ENCODE measurements around the gene SACS. TPM values are rescaled to one million over a fixed set of nuclear protein-coding genes. Genes with fewer than 3 reads are reported as not detected.

The SACS gene
- total RNA-seq, 1 experiment from 2014 or later, result 11.6 TPM

GRCh38 chr13:23458989-23459388 lies 25.5 kb upstream of the SACS start:
- CTCF ChIA-PET, result no interaction called here
- DNase-seq, result no peak
- TF ChIP-seq, protein P1, sequence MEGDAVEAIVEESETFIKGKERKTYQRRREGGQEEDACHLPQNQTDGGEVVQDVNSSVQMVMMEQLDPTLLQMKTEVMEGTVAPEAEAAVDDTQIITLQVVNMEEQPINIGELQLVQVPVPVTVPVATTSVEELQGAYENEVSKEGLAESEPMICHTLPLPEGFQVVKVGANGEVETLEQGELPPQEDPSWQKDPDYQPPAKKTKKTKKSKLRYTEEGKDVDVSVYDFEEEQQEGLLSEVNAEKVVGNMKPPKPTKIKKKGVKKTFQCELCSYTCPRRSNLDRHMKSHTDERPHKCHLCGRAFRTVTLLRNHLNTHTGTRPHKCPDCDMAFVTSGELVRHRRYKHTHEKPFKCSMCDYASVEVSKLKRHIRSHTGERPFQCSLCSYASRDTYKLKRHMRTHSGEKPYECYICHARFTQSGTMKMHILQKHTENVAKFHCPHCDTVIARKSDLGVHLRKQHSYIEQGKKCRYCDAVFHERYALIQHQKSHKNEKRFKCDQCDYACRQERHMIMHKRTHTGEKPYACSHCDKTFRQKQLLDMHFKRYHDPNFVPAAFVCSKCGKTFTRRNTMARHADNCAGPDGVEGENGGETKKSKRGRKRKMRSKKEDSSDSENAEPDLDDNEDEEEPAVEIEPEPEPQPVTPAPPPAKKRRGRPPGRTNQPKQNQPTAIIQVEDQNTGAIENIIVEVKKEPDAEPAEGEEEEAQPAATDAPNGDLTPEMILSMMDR (IDR thresholded peaks at IDR 0.05; ENCODE audit: unreplicated experiment), result no peak
- no peaks in the 10 kb centered on the region for H3K27me3 Mint-ChIP-seq (ENCODE audit: unreplicated experiment)
- H3K4me1 Mint-ChIP-seq (ENCODE audit: low read depth, unreplicated experiment), result no peaks in the 10 kb centered on the region
- intact Hi-C loops (cut with micrococcal nuclease; ENCODE audit: unreplicated experiment), result no loop called here
- no peaks in the 10 kb centered on the region for H3K36me3 Mint-ChIP-seq (ENCODE audit: insufficient read depth, unreplicated experiment)
- H3K4me3 Mint-ChIP-seq (ENCODE audit: low read depth, unreplicated experiment), result no peak overlapping the region
- no peak overlapping the region for H3K27ac Mint-ChIP-seq (ENCODE audit: unreplicated experiment)
- no TSS peak for BruUV-seq (replicated peaks)
- no peaks in the 10 kb centered on the region for H3K9me3 Mint-ChIP-seq (ENCODE audit: low read depth, unreplicated experiment)

DNA sequence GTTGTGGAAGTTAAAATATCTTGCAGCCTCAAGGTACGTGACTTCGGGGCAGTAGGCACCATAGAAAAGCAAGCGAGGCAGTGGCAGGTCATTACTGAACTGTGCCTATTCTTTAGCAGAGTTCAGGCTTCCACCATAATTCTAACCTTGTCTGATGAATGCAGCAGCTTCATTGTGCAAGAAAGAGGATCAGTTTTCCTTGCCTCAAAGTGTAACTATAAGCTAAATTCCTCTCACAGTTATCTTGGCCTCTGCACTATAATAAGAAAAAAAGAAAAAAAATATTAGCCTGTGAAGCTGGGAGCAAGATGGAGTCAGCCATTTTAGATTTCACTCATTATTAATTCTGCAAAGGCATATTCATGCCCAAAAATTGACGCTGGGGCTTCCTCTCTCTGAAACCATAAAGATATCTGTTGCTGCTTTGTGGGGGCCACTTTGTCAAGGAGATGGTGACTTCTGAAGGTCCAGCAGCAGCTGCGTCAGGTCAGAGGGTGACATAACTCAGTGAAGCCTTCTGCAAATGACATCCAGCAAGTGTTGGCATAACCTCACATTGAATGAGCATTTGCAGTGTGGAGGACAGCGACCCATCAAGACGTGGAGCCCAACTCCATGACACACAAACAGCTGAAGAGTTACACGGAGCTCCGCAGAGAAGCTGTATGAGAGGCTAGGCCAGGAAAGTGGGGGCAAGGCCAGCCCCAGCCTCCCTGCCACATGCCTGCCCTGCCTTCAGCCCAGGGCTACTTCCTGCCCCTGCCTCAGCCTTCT lies 23.1 kb upstream of the SACS start:
- no peak overlapping the region for H3K4me3 Mint-ChIP-seq (ENCODE audit: low read depth, unreplicated experiment)
- no peak overlapping the region for H3K27ac Mint-ChIP-seq (ENCODE audit: unreplicated experiment)
- H3K27me3 Mint-ChIP-seq (ENCODE audit: unreplicated experiment), result no peaks in the 10 kb centered on the region
- no peaks in the 10 kb centered on the region for H3K36me3 Mint-ChIP-seq (ENCODE audit: insufficient read depth, unreplicated experiment)
- intact Hi-C loops (cut with micrococcal nuclease; ENCODE audit: unreplicated experiment), result no loop called here
- CTCF ChIA-PET, result no interaction called here
- DNase-seq, result no peak
- H3K4me1 Mint-ChIP-seq (ENCODE audit: low read depth, unreplicated experiment), result no peaks in the 10 kb centered on the region
- no TSS peak for BruUV-seq (replicated peaks)
- TF ChIP-seq, protein P1 (IDR thresholded peaks at IDR 0.05; ENCODE audit: unreplicated experiment), result no peak
- H3K9me3 Mint-ChIP-seq (ENCODE audit: low read depth, unreplicated experiment), result no peaks in the 10 kb centered on the region

DNA sequence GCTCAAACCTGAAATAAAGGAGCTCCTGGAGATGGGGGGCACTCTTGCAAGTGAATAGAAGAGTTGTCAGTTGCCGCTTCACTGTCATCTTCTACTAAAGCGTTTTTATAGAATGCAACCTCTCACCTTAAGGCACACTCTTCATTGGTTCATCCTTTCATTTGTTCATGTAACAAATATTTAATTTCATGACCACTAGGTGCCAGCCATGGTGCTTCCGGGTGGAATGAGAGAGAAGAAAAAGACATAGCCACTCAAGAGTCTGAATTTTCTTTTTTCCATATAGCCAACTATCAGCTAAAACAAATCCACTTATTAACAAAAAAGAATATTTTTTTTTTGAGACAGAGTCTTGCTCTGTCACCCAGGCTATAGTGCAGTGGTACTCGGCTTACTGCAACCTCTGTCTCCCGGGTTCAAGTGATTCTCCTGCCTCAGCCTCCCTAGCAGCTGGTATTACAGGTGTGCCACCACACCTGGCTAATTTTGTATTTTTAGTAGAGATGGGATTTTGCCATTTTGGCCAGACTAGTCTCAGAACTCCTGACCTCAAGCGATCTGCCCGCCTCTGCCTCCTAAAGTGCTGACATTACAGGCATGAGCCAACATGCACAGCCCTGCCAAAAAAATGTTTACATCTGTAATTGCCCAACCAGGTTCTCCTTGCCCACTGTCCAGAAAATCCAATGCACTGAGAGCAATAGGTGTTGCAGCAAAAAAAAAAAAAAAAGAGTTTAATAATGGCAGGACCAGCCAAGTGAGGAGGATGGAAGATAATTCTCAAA lies 22.1 kb upstream of the SACS start:
- no peak overlapping the region for H3K27ac Mint-ChIP-seq (ENCODE audit: unreplicated experiment)
- no peaks in the 10 kb centered on the region for H3K9me3 Mint-ChIP-seq (ENCODE audit: low read depth, unreplicated experiment)
- intact Hi-C loops (cut with micrococcal nuclease; ENCODE audit: unreplicated experiment), result no loop called here
- CTCF ChIA-PET, result no interaction called here
- BruUV-seq (replicated peaks), result no TSS peak
- DNase-seq, result no peak
- no peaks in the 10 kb centered on the region for H3K4me1 Mint-ChIP-seq (ENCODE audit: low read depth, unreplicated experiment)
- H3K27me3 Mint-ChIP-seq (ENCODE audit: unreplicated experiment), result no peaks in the 10 kb centered on the region
- no peak overlapping the region for H3K4me3 Mint-ChIP-seq (ENCODE audit: low read depth, unreplicated experiment)
- TF ChIP-seq, protein P1 (IDR thresholded peaks at IDR 0.05; ENCODE audit: unreplicated experiment), result no peak
- no peaks in the 10 kb centered on the region for H3K36me3 Mint-ChIP-seq (ENCODE audit: insufficient read depth, unreplicated experiment)

DNA sequence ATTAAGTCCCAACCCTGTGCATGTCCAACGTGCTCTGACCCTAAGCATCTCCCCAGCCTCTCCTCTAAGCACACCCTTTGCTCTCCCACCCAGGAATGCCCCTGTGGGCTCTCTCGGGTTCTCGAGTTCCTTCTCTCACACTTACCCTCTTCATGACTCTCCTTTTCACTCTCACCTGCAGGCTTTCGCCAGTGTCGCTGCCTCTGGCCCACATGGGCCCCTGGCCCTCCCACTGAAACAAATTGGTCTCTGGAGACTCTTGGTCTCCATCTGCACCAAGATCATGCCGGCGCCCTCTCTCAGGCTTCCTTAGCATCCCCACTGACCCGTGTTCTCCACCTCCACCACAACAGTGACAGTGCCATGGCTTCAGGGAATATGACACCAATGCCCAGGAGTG lies 19.6 kb upstream of the SACS start:
- TF ChIP-seq, protein P1 (IDR thresholded peaks at IDR 0.05; ENCODE audit: unreplicated experiment), result no peak
- Mint-ChIP-seq H3K36me3 (ENCODE audit: insufficient read depth, unreplicated experiment) (no peaks in the 10 kb centered on the region), H3K9me3 (ENCODE audit: low read depth, unreplicated experiment) (no peaks in the 10 kb centered on the region), H3K4me1 (ENCODE audit: low read depth, unreplicated experiment) (no peaks in the 10 kb centered on the region), H3K27ac (ENCODE audit: unreplicated experiment) (no peak overlapping the region), H3K27me3 (ENCODE audit: unreplicated experiment) (no peaks in the 10 kb centered on the region), H3K4me3 (ENCODE audit: low read depth, unreplicated experiment) (no peak overlapping the region)
- CTCF ChIA-PET, result no interaction called here
- intact Hi-C loops (cut with micrococcal nuclease; ENCODE audit: unreplicated experiment), result no loop called here
- BruUV-seq (replicated peaks), result no TSS peak
- no peak for DNase-seq
